OCI-LY7 (cell line): ENCODE results near the gene PDZK1IP1.

Experiments
- EZH2phosphoT487 ChIP-seq: fragments of 200-600 bp; sonication (generic); IDR thresholded peaks from 2 replicates; pipeline ENCODE4 v1.6.1; 2018; ENCODE audit warnings: low read depth, borderline replicate concordance, mild to moderate bottlenecking, mixed run types, antibody characterized with exemption, low read length, moderate library complexity, mixed read lengths
- TF ChIP-seq, protein P1 (sequence below): fragments of 200-600 bp; sonication (generic); conservative IDR thresholded peaks from 2 replicates; pipeline ENCODE4 v1.5.1; 2014; ENCODE audit warnings: mild to moderate bottlenecking, antibody characterized with exemption, low read length, moderate library complexity, mixed read lengths

DNA sequence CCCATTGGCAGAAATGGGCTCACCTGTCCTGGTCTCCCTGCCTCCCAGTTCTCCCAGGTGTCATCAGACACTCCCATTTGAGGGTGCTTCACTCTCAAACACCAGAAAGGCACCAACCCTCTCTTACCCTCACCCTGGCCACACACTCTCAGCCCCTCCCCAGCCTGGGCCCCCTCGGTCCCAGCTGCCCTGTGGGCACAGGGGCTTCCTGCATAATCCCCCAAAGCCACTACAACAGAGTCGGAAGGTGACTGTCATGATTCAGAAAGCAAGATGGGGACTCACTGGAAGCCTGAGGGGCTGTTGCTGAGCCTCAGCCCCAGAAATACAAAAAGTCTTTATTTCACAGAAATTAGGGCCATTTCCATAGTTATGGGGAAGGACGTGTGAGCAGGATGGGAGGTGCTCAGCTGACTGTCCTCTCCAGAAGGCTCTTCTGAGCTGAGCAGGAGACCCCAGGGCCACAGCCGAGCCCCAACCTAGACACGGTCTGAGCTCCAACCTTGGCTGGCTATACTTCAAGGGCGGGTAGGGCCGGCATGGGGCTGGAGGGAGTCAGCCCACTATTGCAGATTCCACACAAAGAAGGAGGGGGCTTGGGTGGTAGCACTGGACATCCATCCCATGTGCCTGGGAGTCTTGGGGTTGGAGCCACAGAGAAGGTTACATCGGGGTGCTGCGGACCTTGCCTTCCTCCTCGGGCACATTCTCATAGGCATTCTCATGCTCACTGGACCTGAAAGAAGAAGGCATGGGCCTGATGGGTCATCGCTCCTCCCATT, 6.3 kb downstream of the PDZK1IP1 start:
- TF ChIP-seq, protein P1, sequence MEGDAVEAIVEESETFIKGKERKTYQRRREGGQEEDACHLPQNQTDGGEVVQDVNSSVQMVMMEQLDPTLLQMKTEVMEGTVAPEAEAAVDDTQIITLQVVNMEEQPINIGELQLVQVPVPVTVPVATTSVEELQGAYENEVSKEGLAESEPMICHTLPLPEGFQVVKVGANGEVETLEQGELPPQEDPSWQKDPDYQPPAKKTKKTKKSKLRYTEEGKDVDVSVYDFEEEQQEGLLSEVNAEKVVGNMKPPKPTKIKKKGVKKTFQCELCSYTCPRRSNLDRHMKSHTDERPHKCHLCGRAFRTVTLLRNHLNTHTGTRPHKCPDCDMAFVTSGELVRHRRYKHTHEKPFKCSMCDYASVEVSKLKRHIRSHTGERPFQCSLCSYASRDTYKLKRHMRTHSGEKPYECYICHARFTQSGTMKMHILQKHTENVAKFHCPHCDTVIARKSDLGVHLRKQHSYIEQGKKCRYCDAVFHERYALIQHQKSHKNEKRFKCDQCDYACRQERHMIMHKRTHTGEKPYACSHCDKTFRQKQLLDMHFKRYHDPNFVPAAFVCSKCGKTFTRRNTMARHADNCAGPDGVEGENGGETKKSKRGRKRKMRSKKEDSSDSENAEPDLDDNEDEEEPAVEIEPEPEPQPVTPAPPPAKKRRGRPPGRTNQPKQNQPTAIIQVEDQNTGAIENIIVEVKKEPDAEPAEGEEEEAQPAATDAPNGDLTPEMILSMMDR: no peak
- no peak for TF ChIP-seq EZH2phosphoT487
